ENCODE measurements around the gene HMGN4.
A peak's percentile ranks its signal among the peaks of the same experiment; 100 is the strongest.
"Not testable (repeated sequence)": the region's sequence is repeated elsewhere in the genome, so short reads cannot be mapped to it uniquely, and the experiment has no call there.

HMGN4 gene

DNA sequence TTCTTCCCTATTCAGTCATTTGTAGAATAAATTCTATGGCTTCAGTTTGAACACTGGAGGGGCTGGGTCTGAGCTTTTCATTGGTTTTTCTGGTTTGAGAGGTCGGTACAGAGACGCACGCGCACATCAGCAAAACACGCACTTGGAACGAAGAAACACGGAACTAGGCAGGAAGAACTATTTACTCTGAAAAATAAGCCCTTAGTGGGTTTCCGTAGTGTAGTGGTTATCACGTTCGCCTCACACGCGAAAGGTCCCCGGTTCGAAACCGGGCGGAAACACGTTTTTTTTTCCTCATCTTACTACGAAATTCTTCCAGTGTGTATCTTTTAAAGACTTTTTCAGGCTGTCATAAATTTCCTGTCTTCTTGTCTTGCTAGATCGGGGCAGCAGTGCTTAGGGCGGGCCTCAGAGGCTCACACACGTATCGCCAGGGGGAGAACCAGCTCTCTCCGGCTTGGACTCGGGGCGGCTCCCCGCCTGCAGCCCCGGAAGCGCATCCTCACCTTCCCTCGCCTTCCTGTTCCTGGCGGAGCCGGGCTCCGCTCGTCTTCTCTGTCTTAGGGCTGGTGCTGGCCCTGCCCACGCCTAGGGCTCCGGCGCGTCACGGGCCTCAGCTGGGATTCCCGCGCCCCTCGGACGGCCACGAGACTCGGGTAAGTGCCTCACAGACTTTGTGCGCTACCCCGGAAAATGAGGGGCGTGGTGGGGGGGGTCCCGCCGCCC lies at the start of gene HMGN4:
Gene HMGN4 (plus strand): TSS at position 521 of the 726 bp plus-strand sequence. CDS start 6,841 bp downstream, outside the sequence.
- peak; percentile 43 for DNase-seq (ENCODE audit: low read depth)

DNA sequence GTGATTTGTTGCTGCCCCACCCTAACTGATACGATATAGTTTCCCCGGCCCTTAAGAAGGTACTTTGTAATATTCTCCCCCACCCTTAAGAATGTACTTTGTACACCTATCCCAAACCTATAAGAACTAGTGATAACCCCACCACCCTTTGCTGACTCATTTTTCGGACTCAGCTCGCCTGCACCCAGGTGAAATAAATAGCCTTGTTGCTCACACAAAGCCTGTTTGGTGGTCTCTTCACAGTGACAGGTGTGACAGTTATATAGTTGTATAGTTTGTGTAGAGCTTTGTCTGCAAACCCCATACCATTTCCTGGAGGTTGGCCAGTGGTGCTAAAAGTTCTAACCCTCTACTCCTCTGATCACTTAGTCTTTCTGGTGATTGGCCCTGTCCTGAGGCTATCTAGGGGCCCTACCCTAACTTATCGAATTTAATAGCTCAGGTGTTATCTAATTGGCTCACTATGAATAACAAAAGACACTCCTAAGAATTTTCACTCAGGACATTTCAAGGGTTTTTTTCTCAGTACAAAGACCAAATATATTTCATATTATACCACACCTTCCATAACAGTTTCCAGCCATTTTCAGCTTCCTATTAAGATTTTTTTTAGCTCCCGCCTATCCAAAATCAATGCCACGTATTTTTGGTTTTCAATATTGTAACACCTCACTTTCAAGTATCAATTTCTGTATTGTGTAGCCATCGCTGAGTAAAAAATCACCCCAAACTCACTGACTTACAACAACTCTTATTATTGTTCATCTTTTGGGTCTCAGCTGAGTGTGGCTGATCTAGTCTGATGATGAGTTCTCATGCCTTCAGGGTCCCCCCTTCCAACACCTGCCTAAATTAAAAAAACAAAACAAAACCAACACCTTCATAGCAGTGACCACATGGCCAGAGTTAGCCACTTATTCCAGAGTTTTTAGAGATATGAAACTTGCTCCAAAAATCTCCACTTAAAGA lies 47.9 kb upstream of the HMGN4 start:
- DNase-seq (ENCODE audit: low read depth) = no peak

DNA sequence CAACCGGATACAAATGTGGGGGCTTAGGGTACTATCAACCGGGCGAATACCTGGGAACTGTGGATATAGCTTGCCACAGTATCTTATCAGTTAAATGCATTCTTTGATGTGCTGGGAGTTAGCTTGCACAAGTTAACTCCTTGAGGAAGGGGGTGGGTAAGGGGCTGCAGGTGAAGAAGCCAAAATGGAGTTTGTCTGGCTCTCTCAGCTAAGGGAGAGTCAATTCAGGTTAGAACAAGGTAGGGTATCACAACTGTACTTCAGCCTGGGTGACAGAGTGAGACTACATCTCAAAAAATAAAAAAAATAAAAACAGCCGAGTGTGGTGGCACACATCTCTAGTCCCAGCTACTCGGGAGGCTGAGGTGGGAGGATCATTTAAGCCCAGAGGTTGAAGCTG lies 46.6 kb upstream of the HMGN4 start:
- no peak for DNase-seq (ENCODE audit: low read depth)

DNA sequence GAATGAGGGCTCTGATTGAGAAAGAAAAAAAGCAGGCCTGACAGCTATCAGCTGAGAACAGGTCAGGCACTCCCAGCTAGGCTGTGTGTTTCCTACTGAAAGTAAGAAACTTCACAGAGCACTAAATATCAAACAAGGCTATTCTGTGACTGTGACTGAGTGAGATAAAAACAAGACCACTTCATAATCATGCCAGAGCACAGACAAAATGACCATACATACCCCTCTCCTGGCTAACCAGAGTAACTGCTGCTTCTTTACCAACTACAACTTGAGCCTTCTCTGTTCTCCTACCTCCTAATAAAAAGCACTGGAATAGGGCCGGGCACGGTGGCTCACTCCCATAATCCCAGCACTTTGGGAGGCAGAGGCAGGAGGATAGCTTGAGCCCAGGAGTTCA lies 44.9 kb upstream of the HMGN4 start:
- DNase-seq (ENCODE audit: low read depth) = no peak

DNA sequence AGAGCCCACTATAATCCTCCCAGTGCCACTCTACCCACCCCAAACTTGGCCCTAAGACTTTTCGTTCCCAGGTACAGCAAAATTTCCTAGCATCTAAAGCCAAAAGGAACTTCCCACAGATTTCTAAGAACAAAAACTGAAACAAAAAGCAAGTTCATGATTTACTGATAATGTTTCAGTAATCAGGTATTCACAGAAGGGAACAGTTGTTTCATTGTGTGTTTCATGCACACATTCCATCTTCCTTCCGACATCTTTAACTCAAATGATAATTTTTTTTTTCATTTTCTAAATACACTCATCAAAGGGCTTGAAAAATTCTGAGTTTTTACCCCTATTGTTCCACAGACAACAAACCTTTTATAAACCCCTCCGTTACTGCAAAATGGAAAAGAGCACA lies 44.0 kb upstream of the HMGN4 start:
- no peak for DNase-seq (ENCODE audit: low read depth)

DNA sequence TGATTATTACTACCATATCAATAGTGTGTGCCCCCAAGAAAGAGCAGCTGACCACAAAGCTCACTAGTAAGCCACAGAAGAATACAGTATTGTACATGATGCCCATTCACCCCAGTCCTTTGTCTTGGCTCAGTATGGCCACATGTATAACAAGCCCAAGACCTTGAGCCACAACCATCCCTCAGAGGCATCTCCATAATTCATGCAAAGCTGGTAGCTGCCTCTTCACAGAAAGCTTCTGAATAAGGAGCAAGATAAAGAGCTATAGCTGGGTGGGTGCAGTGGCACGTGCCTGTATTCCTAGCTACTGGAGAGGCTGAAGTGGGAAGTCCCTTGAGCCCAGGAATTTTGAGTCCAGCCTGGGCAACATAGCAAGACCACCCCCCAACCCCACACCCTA lies 42.9 kb upstream of the HMGN4 start:
- no peak for DNase-seq (ENCODE audit: low read depth)

DNA sequence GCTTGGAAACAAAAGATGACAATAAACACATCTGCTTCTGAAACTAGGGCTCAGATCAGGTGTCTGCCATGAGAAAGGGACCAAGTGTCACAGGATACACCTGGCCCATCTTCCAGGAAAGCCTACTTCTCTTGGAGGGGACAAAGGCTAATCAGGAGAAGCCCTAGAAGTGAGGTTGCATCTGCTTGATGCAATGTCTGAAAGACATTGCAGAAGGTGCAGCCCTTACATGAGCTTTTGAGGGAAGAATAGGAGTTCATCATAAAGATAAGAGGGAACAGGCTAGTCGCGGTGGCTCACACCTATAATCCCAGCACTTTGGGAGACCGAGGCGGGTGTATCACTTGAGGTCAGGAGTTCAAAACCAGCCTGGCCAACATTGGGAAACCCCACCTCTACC lies 40.6 kb upstream of the HMGN4 start:
- no peak for DNase-seq (ENCODE audit: low read depth)

DNA sequence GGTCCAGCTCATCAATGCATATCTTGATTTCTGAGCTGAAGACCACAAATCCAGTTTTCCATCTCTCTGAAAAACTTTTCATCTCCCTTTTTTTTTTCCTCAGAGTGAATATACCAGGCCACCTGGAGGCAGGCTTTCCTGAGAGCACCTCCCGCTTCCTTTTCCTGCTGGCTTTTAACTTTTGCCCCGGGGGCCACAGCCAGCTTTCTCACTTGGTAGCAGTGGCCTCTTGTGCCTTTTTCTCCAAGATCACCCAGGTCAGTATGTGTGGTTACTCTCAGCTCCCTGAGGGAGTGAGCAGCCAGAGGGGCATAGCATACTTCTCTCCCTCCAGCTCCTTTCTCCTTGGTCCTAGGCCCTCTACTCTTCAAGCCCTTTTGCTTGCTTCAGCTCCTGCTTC lies 38.1 kb upstream of the HMGN4 start, which contains the start of gene BTN1A1:
Gene BTN1A1 (plus strand): TSS at position 202 of the 400 bp plus-strand sequence. CDS start 984 bp downstream, outside the sequence.
- no peak for DNase-seq (ENCODE audit: low read depth)

DNA sequence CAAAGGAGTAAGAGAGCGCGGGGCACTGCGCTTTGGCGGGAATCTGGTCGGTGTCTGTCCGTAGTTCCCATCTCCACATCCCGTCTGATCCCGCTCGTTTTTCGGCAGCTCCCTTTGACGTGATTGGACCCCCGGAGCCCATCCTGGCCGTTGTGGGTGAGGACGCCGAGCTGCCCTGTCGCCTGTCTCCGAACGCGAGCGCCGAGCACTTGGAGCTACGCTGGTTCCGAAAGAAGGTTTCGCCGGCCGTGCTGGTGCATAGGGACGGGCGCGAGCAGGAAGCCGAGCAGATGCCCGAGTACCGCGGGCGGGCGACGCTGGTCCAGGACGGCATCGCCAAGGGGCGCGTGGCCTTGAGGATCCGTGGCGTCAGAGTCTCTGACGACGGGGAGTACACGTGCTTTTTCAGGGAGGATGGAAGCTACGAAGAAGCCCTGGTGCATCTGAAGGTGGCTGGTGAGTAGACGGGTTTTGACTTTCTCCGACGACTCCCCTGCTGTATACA lies 36.6 kb upstream of the HMGN4 start:
- DNase-seq (ENCODE audit: low read depth) = no peak

DNA sequence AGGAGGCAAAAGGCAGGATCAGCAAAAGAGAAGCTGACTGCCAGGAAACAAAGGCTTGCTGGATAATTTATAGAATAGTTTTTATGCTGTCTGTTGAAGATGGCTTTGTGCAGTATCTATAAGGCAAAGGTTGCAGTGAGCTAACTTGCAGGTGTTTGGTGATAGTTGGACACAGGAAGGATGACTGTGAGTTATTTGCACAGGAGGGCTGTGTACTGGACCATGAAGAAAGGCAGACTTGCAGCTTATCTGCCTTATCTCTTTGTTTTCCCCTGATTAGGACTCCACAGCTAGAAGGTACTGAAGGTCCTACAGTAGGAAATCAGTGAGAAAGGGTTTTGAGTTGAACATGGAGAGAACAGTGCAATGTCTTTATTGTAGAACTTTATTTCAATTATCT lies 36.0 kb upstream of the HMGN4 start:
- no peak for DNase-seq (ENCODE audit: low read depth)

DNA sequence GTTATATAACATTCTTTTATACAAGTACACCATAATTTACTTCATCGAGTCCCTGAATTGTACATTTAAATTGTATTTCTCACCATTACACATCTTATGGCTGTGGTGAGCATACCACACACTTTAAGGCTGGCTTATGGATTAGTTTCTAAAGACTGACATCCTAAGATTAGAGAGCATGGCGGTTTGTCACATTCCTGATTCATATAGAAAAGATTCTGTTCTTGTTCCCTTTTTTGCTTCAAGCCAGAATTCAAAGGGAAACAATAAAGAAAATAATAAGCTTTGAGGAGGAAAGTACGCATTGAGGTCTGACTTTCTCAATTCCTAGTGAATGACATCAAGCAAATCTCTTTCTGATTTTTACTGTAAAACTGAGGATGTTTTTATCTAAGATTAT lies 35.5 kb upstream of the HMGN4 start:
- no peak for DNase-seq (ENCODE audit: low read depth)

DNA sequence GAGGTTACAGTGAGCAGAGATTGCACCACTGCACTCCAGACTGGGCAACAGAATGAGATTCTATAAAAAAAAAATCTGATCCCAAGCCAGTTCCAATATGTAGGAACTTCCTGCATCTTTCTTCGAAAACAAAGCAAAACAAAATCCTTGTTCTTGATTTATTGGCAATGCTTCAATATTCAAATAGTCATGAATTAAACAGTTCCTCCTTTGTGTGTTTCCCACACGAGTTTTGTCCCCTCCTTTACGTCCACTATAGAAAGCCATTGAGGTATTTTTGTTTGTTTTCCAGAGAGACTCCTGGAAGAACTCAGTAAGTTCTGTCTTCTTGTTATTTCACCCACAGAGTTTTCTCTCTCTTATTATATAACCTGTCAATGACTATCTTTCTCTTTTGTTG lies 30.5 kb upstream of the HMGN4 start:
- no peak for DNase-seq (ENCODE audit: low read depth)

DNA sequence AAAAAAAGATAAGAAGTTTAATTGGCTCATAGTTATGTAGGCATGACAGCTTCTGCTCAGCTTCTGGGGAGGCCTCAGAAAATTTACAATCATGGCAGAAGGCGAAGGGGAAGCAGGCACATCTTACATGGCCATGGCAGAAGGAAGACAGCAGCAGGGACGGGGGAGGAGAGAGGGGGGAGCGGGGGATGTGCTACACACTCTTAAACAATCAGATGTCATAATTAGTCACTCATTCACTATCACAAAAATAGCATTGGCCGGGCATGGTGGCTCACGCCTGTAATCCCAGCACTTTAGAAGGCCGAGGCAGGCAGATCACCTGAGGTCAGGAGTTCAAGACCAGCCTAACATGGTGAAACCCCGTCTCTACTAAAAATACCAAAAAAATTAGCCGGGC lies 27.1 kb upstream of the HMGN4 start:
- not testable (repeated sequence) for DNase-seq (ENCODE audit: low read depth)

DNA sequence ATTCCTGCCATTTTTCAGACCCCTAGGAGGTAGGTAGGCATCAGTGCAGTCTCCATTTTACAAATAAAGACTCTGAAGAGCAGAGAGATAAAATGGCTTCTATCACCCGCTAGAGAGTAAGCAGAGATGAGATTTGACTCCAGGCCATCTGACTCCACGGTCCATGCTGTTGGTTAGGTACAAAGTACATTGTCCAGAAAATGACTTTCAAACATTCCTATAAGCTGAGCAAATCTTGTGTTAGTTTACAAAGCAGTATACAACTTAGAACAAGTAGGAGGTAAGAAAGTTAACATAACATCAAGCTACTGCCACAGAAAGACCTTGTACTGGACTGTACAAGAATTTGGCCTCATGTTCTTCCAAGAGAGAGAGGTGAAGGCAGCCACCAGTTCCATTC lies 23.2 kb upstream of the HMGN4 start:
- DNase-seq (ENCODE audit: low read depth) = no peak

DNA sequence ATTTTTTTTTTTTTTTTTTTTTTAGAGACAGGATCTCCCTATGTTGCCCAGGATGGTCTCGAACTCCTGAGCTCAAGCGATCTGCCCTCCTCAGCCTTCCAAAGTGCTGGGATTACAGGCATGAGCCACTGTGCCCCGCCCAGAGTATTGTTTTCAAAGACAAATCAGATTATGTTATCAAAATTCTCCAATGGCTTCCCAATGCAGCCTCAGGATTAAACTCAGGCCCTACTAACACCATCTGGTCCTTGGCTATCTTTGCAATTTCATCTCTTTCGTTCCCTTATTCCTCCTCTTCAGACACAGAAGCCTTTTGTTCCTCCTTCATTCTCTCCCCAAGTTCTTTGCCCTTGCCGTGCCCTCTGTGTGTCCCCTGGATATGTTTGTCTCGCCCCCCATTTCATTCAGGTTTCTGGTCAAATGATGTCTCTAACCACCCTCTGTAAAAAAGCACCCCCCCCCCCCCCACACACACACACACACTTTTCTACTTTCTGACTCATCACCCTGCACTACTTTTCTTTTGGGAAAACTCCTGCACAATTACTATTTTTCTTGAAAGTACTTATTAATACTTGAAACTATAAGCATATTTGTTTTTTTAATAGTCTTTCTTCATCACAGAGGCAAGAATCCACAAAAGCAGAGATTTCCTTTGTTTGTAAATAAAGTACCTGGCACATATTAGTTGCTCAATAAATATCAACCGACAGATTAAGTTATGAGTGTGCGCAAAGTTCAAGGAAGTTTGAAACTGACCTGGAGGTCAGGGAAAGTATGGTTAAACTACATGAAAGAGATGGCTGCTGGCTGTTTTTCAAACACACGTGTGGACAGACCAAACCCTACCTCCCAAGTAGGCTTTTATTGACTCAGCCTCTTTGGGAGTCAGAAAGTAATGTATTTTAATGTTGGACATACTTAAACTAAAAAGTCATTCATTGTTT lies 21.4 kb upstream of the HMGN4 start:
- no peak for DNase-seq (ENCODE audit: low read depth)

DNA sequence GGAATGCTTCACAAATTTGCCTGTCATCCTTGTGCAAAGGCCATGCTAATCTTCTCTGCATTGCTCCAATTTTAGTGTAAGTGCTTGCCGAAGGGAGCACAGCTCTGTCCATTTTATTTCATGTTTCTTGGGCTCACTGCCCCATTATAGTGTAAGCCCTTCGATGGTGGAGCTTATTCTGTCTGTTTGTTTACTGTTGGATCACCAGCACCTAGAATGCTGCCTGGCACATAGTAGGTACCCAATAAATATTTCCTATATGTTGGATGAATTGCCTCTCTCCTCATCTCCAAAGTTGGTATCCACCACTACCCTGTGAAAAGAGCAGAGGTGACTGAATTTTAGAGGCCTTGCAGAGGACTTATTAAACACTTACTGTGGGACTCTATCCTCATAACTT lies 18.8 kb upstream of the HMGN4 start:
- DNase-seq (ENCODE audit: low read depth) = no peak

DNA sequence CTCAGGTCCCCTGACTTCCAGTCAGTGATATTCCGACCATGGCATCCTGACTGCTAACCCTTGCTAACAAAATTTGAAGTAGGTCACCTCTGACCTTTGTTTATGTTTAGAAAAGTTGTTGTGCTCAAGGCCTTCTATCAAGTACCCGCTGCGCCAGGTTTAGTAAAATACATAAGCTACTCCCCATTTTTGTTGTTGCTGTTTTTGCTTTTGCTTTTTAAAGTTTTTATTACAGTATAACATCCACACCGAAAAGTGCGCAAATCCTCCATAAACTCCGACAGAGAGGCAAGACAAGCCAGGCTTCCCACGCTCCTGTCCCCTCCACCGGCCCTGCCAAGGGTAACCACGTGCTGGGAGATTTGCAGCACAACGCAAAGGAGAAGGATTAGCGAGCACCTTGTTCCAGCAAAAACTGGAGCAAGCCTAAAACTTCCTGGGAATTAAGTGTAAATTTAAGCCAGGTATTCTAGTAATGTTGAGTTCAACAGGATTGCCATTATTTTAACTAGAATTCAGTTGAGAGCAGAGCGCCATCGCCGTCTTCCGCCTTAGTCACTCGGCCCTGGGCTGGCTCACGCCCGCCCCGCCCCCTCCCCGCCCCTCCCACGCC lies 17.8 kb upstream of the HMGN4 start:
- no peak for DNase-seq (ENCODE audit: low read depth)

DNA sequence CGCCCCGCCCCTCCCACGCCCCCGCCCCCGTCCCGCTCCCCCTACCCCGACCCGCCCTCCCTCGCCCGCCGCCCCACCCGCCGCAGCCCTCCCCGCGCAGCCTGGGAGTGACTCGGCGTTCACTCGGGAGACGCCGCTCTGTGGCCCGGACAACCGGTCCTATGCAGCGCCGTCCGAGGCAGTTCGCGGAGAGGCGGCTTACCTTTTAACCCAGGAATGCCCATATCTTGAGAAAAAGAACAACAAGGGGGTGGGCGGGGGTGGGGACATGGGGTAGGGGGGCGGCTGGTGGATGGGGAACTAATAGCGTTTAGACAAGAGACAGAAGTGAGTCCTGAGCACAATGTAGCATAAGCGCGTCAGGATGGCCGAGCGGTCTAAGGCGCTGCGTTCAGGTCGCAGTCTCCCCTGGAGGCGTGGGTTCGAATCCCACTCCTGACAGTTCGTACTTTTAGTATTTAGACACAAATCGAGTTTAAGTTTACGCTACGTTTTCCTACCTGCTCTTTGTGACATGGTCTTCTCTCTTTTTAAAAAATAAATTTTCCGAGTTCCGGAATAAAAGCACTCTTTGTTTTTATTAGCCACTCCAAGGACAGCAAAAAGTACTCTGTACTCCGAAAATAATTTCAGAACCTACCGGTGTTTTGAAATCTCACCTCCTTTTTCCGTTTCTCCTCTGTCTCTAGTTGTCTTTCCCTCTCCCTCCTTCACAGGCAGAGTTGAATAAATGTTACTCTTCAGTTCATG lies 17.1 kb upstream of the HMGN4 start:
- DNase-seq (ENCODE audit: low read depth) = peak; percentile 77

DNA sequence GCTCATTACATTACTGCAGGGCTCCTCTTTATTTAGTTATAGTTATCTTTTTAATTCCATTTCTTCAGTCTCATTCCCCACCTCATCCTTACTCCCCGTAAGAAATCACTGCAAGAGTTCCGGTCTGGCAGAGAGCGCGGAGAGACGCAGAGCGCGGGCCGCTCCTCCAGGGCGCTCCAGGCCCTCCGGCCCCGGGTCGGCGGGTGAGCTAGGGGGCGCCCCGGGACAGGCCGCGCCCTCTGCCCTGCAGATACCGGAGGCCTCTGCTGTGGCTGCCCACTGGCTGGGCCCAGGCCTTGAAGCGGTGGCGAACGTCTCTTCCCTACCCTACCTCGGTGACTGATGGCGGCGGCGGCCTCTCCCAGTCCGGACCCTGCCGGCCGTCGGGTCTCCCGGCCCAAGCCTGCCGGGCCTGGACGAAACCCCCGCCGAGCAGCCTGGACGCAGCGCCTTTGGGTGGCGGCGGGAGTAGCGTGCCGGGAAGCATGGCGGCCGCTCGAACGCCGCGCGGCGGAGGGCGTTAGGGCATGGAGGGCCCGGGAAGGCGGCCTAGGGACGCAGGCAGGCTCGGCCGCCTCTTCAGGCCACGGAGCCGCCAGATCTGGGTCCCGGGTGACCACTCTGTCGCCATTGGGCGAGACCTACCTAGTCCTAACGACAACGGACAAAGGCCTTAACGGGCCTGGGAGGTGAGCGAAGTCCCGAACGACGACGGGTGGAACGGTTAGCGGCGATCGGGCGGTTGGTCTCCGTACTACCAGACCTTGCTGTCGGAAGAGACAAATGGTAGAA lies 16.4 kb upstream of the HMGN4 start:
- DNase-seq (ENCODE audit: low read depth) = peak; percentile 26

Measured in stimulated activated CD8-positive, alpha-beta memory T cell treated with anti-CD3 and anti-CD28 coated beads, Interleukin-7, amount 100 ng/mL, for 24 hours (primary cell).